SK-N-SH (cell line): ENCODE data around the gene IL9. TPM values are rescaled to one million over a fixed set of nuclear protein-coding genes. Genes with fewer than 3 reads are reported as not detected.

Source experiments
- CTCF ChIA-PET: fragments of 300-600, 350-600 bp; formaldehyde crosslinking; extraction: SDS; loops from one replicate; lab custom pipeline; 2021; lab: Yijun Ruan, JAX
- POLR2A ChIA-PET: fragments of 350-600 bp; sonication (Branson Sonifier 250); formaldehyde crosslinking; extraction: SDS; loops from one replicate; lab custom pipeline; 2020; ENCODE audit warnings: antibody characterized with exemption, inconsistent platforms; lab: Yijun Ruan, JAX
- DNase-seq: peaks from one replicate; pipeline ENCODE4 v3.0.0; 2012
- H2AFZ ChIP-seq: fragments of 200-600 bp; sonication (generic); 2 replicates; pipeline ENCODE4 v1.8.1; 2016; ENCODE audit warnings: antibody characterized with exemption, mild to moderate bottlenecking, low read depth
- H3F3A ChIP-seq: fragments of 200-600 bp; sonication (generic); replicated peaks from 2 replicates; pipeline ENCODE3; 2016; ENCODE audit warnings: antibody characterized with exemption, mild to moderate bottlenecking; ENCODE audit not compliant: insufficient read depth
- H3K27ac ChIP-seq, 2 experiments: fragments of 200-500 bp in 1 of 2; fragments of 200-600 bp in 1 of 2; sonication (Bioruptor generic) in 1 of 2; sonication (generic), shearing (Covaris generic) in 1 of 2; 2 replicates each; pipeline versions ENCODE4 v1.5.1 to v1.6.1; 2014 to 2016; ENCODE audit warnings: low read depth in 2 of 2, inconsistent platforms in 1 of 2, low read length in 1 of 2, mild to moderate bottlenecking in 1 of 2, mixed read lengths in 1 of 2
- H3K27me3 ChIP-seq: fragments of 200-600 bp; sonication (generic), shearing (Covaris generic); 2 replicates; pipeline ENCODE4 v1.6.1; 2016; ENCODE audit warnings: mixed run types; ENCODE audit not compliant: insufficient read depth
- H3K36me3 ChIP-seq, 2 experiments: fragments of 200-500 bp in 1 of 2; fragments of 200-600 bp in 1 of 2; sonication (Bioruptor generic) in 1 of 2; sonication (generic) in 1 of 2; replicated peaks in 1 of 2; 2 replicates each; pipeline versions ENCODE3 to v1.5.1; 2014 to 2016; ENCODE audit warnings: low read length in 1 of 2, mild to moderate bottlenecking in 1 of 2; ENCODE audit not compliant: insufficient read depth in 2 of 2, control insufficient read depth in 1 of 2
- H3K4me1 ChIP-seq, 2 experiments: fragments of 200-500 bp in 1 of 2; fragments of 200-600 bp in 1 of 2; sonication (Bioruptor generic) in 1 of 2; sonication (generic), shearing (Covaris generic) in 1 of 2; 2 replicates each; pipeline versions ENCODE4 v1.5.1 to v1.6.1; 2014 to 2016; ENCODE audit warnings: low read depth in 1 of 2, low read length in 1 of 2, mixed run types in 1 of 2; ENCODE audit not compliant: insufficient read depth in 2 of 2, control insufficient read depth in 1 of 2
- H3K4me2 ChIP-seq: fragments of 200-600 bp; sonication (generic), shearing (Covaris generic); 2 replicates; pipeline ENCODE4 v1.6.1; 2017; ENCODE audit warnings: mixed run types
- H3K4me3 ChIP-seq, 2 experiments: fragments of 200-500 bp in 1 of 2; fragments of 200-600 bp in 1 of 2; sonication (Bioruptor generic) in 1 of 2; sonication (generic), shearing (Covaris generic) in 1 of 2; 2 replicates each; pipeline versions ENCODE4 v1.5.1 to v1.8.1; 2014 to 2016; ENCODE audit warnings: low read depth in 2 of 2, inconsistent platforms in 1 of 2, low read length in 1 of 2, mild to moderate bottlenecking in 1 of 2, mixed read lengths in 1 of 2, moderate library complexity in 1 of 2
- H3K79me2 ChIP-seq: fragments of 200-600 bp; sonication (generic); 2 replicates; pipeline ENCODE4 v1.8.1; 2017; ENCODE audit warnings: mild to moderate bottlenecking; ENCODE audit not compliant: insufficient read depth
- H3K9ac ChIP-seq: fragments of 200-600 bp; sonication (generic); 2 replicates; pipeline ENCODE4 v1.6.1; 2017; ENCODE audit warnings: mixed run types
- H3K9me2 ChIP-seq: fragments of 200-600 bp; sonication (generic); 2 replicates; pipeline ENCODE4 v1.6.1; 2017; ENCODE audit warnings: mixed run types
- H3K9me3 ChIP-seq: fragments of 200-600 bp; sonication (generic); 2 replicates; pipeline ENCODE4 v1.6.1; 2017; ENCODE audit warnings: mixed run types, mild to moderate bottlenecking, moderate library complexity
- H4K20me1 ChIP-seq: fragments of 200-600 bp; sonication (generic); 2 replicates; pipeline ENCODE4 v1.6.1; 2017; ENCODE audit warnings: mild to moderate bottlenecking, mixed run types; ENCODE audit not compliant: insufficient read depth
- CHD2 ChIP-seq: fragments of 150-350 bp; IDR thresholded peaks from 2 replicates; pipeline ENCODE4 v1.6.1; 2018; ENCODE audit warnings: low read length; ENCODE audit not compliant: partially characterized antibody
- CTCF ChIP-seq: fragments of 200-600 bp; sonication (generic); IDR thresholded peaks from 2 replicates; pipeline ENCODE4 v1.6.1; 2017; ENCODE audit warnings: antibody characterized with exemption, mild to moderate bottlenecking, moderate library complexity
- ELF1 ChIP-seq: IDR thresholded peaks from 2 replicates; pipeline ENCODE4 v1.4.0; 2012
- EP300 ChIP-seq, 2 experiments: IDR thresholded peaks; 2 replicates each; pipeline versions ENCODE4 v1.4.0 to v1.6.1; 2012; ENCODE audit warnings: borderline replicate concordance in 1 of 2, low read depth in 1 of 2, low read length in 1 of 2
- FOSL2 ChIP-seq: IDR thresholded peaks from 2 replicates; pipeline ENCODE4 v1.4.0; 2012; ENCODE audit warnings: low read depth, mild to moderate bottlenecking, moderate library complexity, borderline replicate concordance
- GATA2 ChIP-seq: sonication (generic); formaldehyde crosslinking; IDR thresholded peaks from 2 replicates; pipeline ENCODE4 v1.5.0; 2020; ENCODE audit warnings: mild to moderate bottlenecking, missing genetic modification reagents
- IRF3 ChIP-seq: fragments of 150-350 bp; IDR thresholded peaks from 2 replicates; pipeline ENCODE4 v1.6.1; 2016; ENCODE audit warnings: mild to moderate bottlenecking, low read depth, low read length
- MAX ChIP-seq: IDR thresholded peaks from 2 replicates; pipeline ENCODE4 v1.4.0; 2012; ENCODE audit warnings: low read depth
- MEF2A ChIP-seq: IDR thresholded peaks from 2 replicates; pipeline ENCODE4 v1.4.0; 2012; ENCODE audit warnings: low read depth, borderline replicate concordance
- NRF1 ChIP-seq: IDR thresholded peaks from 2 replicates; pipeline ENCODE4 v1.6.1; 2012; ENCODE audit warnings: low read depth, mild to moderate bottlenecking, low read length
- PBX3 ChIP-seq: IDR thresholded peaks from 2 replicates; pipeline ENCODE4; 2012
- POLR2AphosphoS5 ChIP-seq: IDR thresholded peaks from 2 replicates; pipeline ENCODE4 v1.6.1; 2012; ENCODE audit warnings: low read depth, low read length
- RFX5 ChIP-seq: IDR thresholded peaks from 2 replicates; pipeline ENCODE4 v1.6.1; 2012; ENCODE audit warnings: mild to moderate bottlenecking, improper control_type of control experiment, low read length
- SMC3 ChIP-seq: IDR thresholded peaks from 2 replicates; pipeline ENCODE4 v1.6.1; 2012; ENCODE audit warnings: low read depth, low read length, improper control_type of control experiment
- TAF1 ChIP-seq: IDR thresholded peaks from 2 replicates; pipeline ENCODE4 v1.6.1; 2012; ENCODE audit warnings: low read depth, mild to moderate bottlenecking, low read length, moderate library complexity, borderline replicate concordance
- TEAD4 ChIP-seq: IDR thresholded peaks from 2 replicates; pipeline ENCODE4 v1.4.0; 2012; ENCODE audit warnings: mild to moderate bottlenecking, borderline replicate concordance; ENCODE audit not compliant: insufficient read depth
- USF2 ChIP-seq: fragments of 150-350 bp; IDR thresholded peaks from 2 replicates; pipeline ENCODE4 v1.6.1; 2017; ENCODE audit warnings: antibody characterized with exemption, low read length, low read depth, borderline replicate concordance
- YY1 ChIP-seq: IDR thresholded peaks from 2 replicates; pipeline ENCODE4 v1.4.0; 2012; ENCODE audit warnings: low read depth, mild to moderate bottlenecking
- ZBTB33 ChIP-seq: IDR thresholded peaks from 2 replicates; pipeline ENCODE4 v1.4.0; 2012; ENCODE audit warnings: low read depth, borderline replicate concordance
- WGBS: methylation state at CpG from one replicate; pipeline ENCODE4 v1.1.6; 2017; ENCODE audit warnings: low lambda C conversion rate; 5-methylcytosine and 5-hydroxymethylcytosine counted together
- polyA plus RNA-seq, 3 experiments: library from polyadenylated mRNA; depleted of rRNA; stranded (reverse); fragments of >200 nt; gene quantifications; 2 replicates each; pipeline ENCODE4 v1.2.3, GENCODE V29; 2012

Gene IL9
- polyA plus RNA-seq, 1 of the 3 experiments (the other 2 are of a cell fraction) = not detected

- no peaks in the 10 kb centered on the region for H3K36me3 ChIP-seq
- DNase-seq = no peak
- 55% methylated on average over 4 of the region's 4 CpGs for WGBS
- H3K4me3 ChIP-seq = no peak overlapping the region
- TF ChIP-seq ZBTB33 (no peak), POLR2AphosphoS5 (no peak), YY1 (no peak), MEF2A (no peak), FOSL2 (no peak), SMC3 (no peak), GATA2 (CRISPR knock-in tag) (no peak), PBX3 (no peak), USF2 (no peak), ELF1 (no peak)
- no peaks in the 10 kb centered on the region for H3F3A ChIP-seq
- H3K4me2 ChIP-seq = no peak overlapping the region
- CTCF ChIA-PET = interaction anchor here (0.7 to 1.5 kb wide), 11 partner anchors 9 to 327 kb away, joined by 3 to 22 read pairs (median 3); partner anchors contain the start of genes IL9 and SLC25A48
- H3K9me2 ChIP-seq = no peaks in the 10 kb centered on the region
- no peak overlapping the region for H3K27ac ChIP-seq
- H3K4me1 ChIP-seq = peaks cover 0 to 2% of the 10 kb centered on the region in 2 experiments; a peak in 1 of 4 replicates
- no peak overlapping the region for H3K9ac ChIP-seq
- H3K27me3 ChIP-seq = no peaks in the 10 kb centered on the region
- no peaks in the 10 kb centered on the region for H3K9me3 ChIP-seq
- no peaks in the 10 kb centered on the region for H3K79me2 ChIP-seq
- no peak overlapping the region for H2AFZ ChIP-seq
- H4K20me1 ChIP-seq = no peaks in the 10 kb centered on the region
- POLR2A ChIA-PET = no interaction called here
Observed at GRCh38 chr5:135886136-135886535, 9.5 kb downstream of the IL9 start.

GRCh38 chr5:135885031-135885430 lies 10.6 kb downstream of the IL9 start:
- Histone ChIP-seq H3F3A (no peaks in the 10 kb centered on the region), H3K9me2 (no peaks in the 10 kb centered on the region), H3K9ac (no peak overlapping the region), H4K20me1 (no peaks in the 10 kb centered on the region), H3K4me1 (peaks cover 0 to 5% of the 10 kb centered on the region in 2 experiments; a peak in 1 of 4 replicates), H3K4me3 (no peak overlapping the region), H2AFZ (no peak overlapping the region), H3K36me3 (no peaks in the 10 kb centered on the region), H3K79me2 (no peaks in the 10 kb centered on the region), H3K4me2 (no peak overlapping the region), H3K27me3 (no peaks in the 10 kb centered on the region), H3K27ac (no peak overlapping the region), H3K9me3 (no peaks in the 10 kb centered on the region)
- ChIA-PET POLR2A (no interaction called here), CTCF (interaction anchor here (1.0 kb wide), 2 partner anchors 198 to 327 kb away, joined by 3 to 4 read pairs; no protein-coding TSS in a partner anchor)
- WGBS = 90% methylated on average over 3 of the region's 3 CpGs
- no peak for DNase-seq
- TF ChIP-seq PBX3 = no peak
- TF ChIP-seq TAF1 = no peak
- TF ChIP-seq GATA2 (CRISPR knock-in tag) = no peak
- no peak for TF ChIP-seq CTCF
- TF ChIP-seq SMC3 = no peak
- TF ChIP-seq IRF3 = no peak
- TF ChIP-seq NRF1 = no peak
- TF ChIP-seq TEAD4 = no peak
- TF ChIP-seq ELF1 = no peak
- TF ChIP-seq CHD2 = no peak
- TF ChIP-seq EP300 (IDR thresholded peaks at IDR 0.05; ENCODE audit: borderline replicate concordance in 1 of 2, low read depth in 1 of 2, low read length in 1 of 2) = no peak
- TF ChIP-seq FOSL2 = no peak
- TF ChIP-seq MAX = no peak
- no peak for TF ChIP-seq RFX5
